Coronary artery (tissue), 2 donors: Measurements from ENCODE around the gene SLC16A12.

Source experiments
- DNase-seq: peaks from one replicate; pipeline ENCODE4 v3.0.0-alpha.2; 2017; ENCODE audit warnings: low spot score
- H3K27ac ChIP-seq, 2 donors: fragments of 200-600 bp; sonication (generic); one replicate each; pipeline ENCODE4 v1.5.1; 2016 to 2019
- H3K4me3 ChIP-seq: fragments of 200-600 bp; sonication (generic); 2 replicates; pipeline ENCODE4 v1.5.1; 2016; ENCODE audit warnings: mild to moderate bottlenecking, moderate library complexity
- TF ChIP-seq, protein P1 (sequence below): fragments of 200-600 bp; sonication (generic); IDR thresholded peaks from one replicate; pipeline ENCODE4 v1.5.1; 2019; ENCODE audit warnings: antibody characterized with exemption

Gene SLC16A12

GRCh38 chr10:89442289-89442688 is 93.1 kb downstream of the SLC16A12 start:
- no peak overlapping the region for H3K4me3 ChIP-seq
- TF ChIP-seq, protein P1, sequence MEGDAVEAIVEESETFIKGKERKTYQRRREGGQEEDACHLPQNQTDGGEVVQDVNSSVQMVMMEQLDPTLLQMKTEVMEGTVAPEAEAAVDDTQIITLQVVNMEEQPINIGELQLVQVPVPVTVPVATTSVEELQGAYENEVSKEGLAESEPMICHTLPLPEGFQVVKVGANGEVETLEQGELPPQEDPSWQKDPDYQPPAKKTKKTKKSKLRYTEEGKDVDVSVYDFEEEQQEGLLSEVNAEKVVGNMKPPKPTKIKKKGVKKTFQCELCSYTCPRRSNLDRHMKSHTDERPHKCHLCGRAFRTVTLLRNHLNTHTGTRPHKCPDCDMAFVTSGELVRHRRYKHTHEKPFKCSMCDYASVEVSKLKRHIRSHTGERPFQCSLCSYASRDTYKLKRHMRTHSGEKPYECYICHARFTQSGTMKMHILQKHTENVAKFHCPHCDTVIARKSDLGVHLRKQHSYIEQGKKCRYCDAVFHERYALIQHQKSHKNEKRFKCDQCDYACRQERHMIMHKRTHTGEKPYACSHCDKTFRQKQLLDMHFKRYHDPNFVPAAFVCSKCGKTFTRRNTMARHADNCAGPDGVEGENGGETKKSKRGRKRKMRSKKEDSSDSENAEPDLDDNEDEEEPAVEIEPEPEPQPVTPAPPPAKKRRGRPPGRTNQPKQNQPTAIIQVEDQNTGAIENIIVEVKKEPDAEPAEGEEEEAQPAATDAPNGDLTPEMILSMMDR = no peak
- DNase-seq = no peak
- no peak overlapping the region for H3K27ac ChIP-seq

- no peak overlapping the region for H3K27ac ChIP-seq
- no peak overlapping the region for H3K4me3 ChIP-seq
- DNase-seq = no peak
- TF ChIP-seq, protein P1 = no peak
These were observed 95.0 kb downstream of the SLC16A12 start for GRCh38 chr10:89440226-89441009.

GRCh38 chr10:89438525-89438924 is 96.9 kb downstream of the SLC16A12 start:
- no peak overlapping the region for H3K27ac ChIP-seq
- DNase-seq = no peak
- TF ChIP-seq, protein P1 = no peak
- no peak overlapping the region for H3K4me3 ChIP-seq

- DNase-seq = no peak
- TF ChIP-seq, protein P1 = no peak
- Histone ChIP-seq H3K4me3 (no peak overlapping the region), H3K27ac (no peak overlapping the region)
These were observed 103.4 kb downstream of the SLC16A12 start for GRCh38 chr10:89431977-89432376.

GRCh38 chr10:89428877-89429276 is 106.5 kb downstream of the SLC16A12 start:
- no peak for DNase-seq
- TF ChIP-seq, protein P1 = no peak
- Histone ChIP-seq H3K4me3 (no peak overlapping the region), H3K27ac (no peak overlapping the region)

DNA sequence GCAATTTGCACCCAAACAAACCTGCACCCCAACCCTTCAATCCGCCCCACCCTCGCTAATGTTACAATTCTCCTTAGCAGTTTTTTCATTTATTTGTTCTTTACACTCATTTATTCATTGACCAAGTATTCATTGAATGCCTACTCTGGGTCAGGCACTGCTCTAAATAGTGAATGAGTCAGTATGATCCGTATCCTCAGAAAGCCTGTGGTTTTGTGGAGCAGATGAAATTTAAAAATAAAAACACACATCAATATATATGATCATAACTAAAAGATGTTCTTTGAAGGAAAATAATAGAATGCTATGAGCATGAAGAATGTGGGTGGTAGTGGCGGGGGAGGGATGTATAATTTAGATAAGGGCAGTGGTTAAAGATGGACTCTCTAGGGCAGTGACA is 107.8 kb downstream of the SLC16A12 start:
- H3K4me3 ChIP-seq = no peak overlapping the region
- H3K27ac ChIP-seq = no peak overlapping the region
- no peak for DNase-seq
- TF ChIP-seq, protein P1 = no peak

DNA sequence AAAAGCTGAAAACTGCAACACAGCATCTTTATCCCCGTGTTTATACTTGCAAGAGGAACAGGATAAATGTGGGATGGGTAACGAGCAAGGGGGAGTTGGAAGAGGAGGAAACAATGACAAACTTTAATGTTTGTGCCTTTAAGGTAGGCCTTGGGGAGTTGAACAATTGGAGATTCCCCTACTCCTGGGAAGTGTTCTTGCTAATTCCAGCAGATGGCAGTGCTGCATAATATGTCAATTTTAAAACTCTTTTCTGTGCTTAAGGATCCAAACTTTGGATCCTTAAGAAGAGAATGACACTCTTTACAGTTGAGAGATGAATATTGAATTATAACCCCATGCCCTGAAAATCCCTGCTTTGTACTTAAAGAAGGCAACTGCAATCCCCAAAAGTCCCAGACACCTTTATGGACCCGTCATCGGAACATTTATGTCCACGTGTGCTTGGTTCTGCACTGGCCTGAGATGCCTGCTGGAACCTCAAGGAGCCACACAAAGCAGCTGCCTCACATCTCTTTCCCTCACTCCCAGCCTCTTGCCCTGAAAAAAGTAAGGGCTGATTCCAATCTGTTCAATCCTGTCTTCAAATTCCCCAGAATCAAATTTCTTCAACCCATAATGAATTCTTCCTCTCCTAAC is 109.0 kb downstream of the SLC16A12 start:
- DNase-seq = no peak
- no peak overlapping the region for H3K27ac ChIP-seq
- TF ChIP-seq, protein P1 = peak; percentile 88

More for the DNA sequence above, 109.0 kb downstream of the SLC16A12 start:
- no peak overlapping the region for H3K4me3 ChIP-seq
